OCI-LY3 (cell line): ENCODE results near the gene TCF12.

Experiments
- H2AFZ ChIP-seq: fragments of 200-600, 300-600 bp; shearing (Covaris generic); 2 replicates; pipeline ENCODE4 v1.6.0; 2014; ENCODE audit warnings: antibody characterized with exemption, low read depth, low read length
- H3K27ac ChIP-seq: fragments of 200-600, 300-600 bp; sonication (generic); 2 replicates; pipeline ENCODE4 v1.5.1; 2014; ENCODE audit warnings: mild to moderate bottlenecking, low read length, moderate library complexity, mixed read lengths
- H3K27me3 ChIP-seq: fragments of 200-600, 300-600 bp; sonication (generic); 2 replicates; pipeline ENCODE4 v1.6.1; 2014; ENCODE audit warnings: low read depth, low read length, mixed read lengths
- H3K36me3 ChIP-seq: fragments of 200-600, 300-600 bp; sonication (generic); replicated peaks from 2 replicates; pipeline ENCODE3; 2014; ENCODE audit warnings: low read depth, low read length, mixed read lengths
- H3K4me1 ChIP-seq: fragments of 300-600, 200-600 bp; sonication (generic); 2 replicates; pipeline ENCODE4 v1.6.1; 2014; ENCODE audit warnings: low read length, mixed read lengths
- H3K4me2 ChIP-seq: fragments of 200-600, 300-600 bp; sonication (generic); 2 replicates; pipeline ENCODE4 v1.6.1; 2014; ENCODE audit warnings: low read length, mixed read lengths
- H3K4me3 ChIP-seq: fragments of 300-600, 200-600 bp; sonication (generic); 2 replicates; pipeline ENCODE4 v1.5.1; 2014; ENCODE audit warnings: antibody characterized with exemption, mild to moderate bottlenecking, low read length, moderate library complexity
- H3K79me2 ChIP-seq: fragments of 300-600, 200-600 bp; shearing (Covaris generic); 2 replicates; pipeline ENCODE4 v1.6.1; 2014; ENCODE audit warnings: mild to moderate bottlenecking, low read length, mixed read lengths
- H3K9ac ChIP-seq: fragments of 300-600, 200-600 bp; shearing (Covaris generic); 2 replicates; pipeline ENCODE4 v1.6.0; 2014; ENCODE audit warnings: mild to moderate bottlenecking, low read length, moderate library complexity
- H3K9me3 ChIP-seq: fragments of 200-600, 300-600 bp; shearing (Covaris generic); 2 replicates; pipeline ENCODE4 v1.6.1; 2014; ENCODE audit warnings: low read length, mixed read lengths; ENCODE audit not compliant: insufficient read depth
- H4K20me1 ChIP-seq: fragments of 200-600, 300-600 bp; sonication (generic); 2 replicates; pipeline ENCODE4 v1.6.1; 2016; ENCODE audit warnings: low read length, mixed read lengths; ENCODE audit not compliant: insufficient read depth
- CTCF ChIP-seq: fragments of 200-600, 300-600 bp; sonication (generic); IDR thresholded peaks from 2 replicates; pipeline ENCODE4 v1.5.1; 2014; ENCODE audit warnings: antibody characterized with exemption, low read length, low read depth
- EZH2phosphoT487 ChIP-seq: fragments of 200-600 bp; shearing (Covaris generic); IDR thresholded peaks from 2 replicates; pipeline ENCODE4 v1.6.1; 2018; ENCODE audit warnings: antibody characterized with exemption, mixed run types, low read depth

TCF12 gene

GRCh38 chr15:57328897-57329296 lies 410.5 kb downstream of the TCF12 start:
- H3K9me3 ChIP-seq: no peaks in the 10 kb centered on the region
- no peak overlapping the region for H3K4me3 ChIP-seq
- H4K20me1 ChIP-seq: no peaks in the 10 kb centered on the region
- H3K79me2 ChIP-seq: no peaks in the 10 kb centered on the region
- no peak for TF ChIP-seq EZH2phosphoT487
- no peak for TF ChIP-seq CTCF
- no peak overlapping the region for H3K27ac ChIP-seq
- peaks cover 20% of the 10 kb centered on the region for H3K27me3 ChIP-seq
- H3K9ac ChIP-seq: no peak overlapping the region
- H2AFZ ChIP-seq: no peak overlapping the region
- H3K4me1 ChIP-seq: peaks cover 8% of the 10 kb centered on the region
- no peaks in the 10 kb centered on the region for H3K36me3 ChIP-seq
- H3K4me2 ChIP-seq: no peak overlapping the region

GRCh38 chr15:57329582-57330367 lies 411.3 kb downstream of the TCF12 start:
- no peak overlapping the region for H3K4me3 ChIP-seq
- H4K20me1 ChIP-seq: no peaks in the 10 kb centered on the region
- H3K27ac ChIP-seq: no peak overlapping the region

GRCh38 chr15:57330619-57331340 lies 412.3 kb downstream of the TCF12 start:
- H3K27me3 ChIP-seq: peaks cover 20% of the 10 kb centered on the region
- no peaks in the 10 kb centered on the region for H4K20me1 ChIP-seq
- H3K4me3 ChIP-seq: no peak overlapping the region
- TF ChIP-seq EZH2phosphoT487: no peak
- no peak for TF ChIP-seq CTCF
- no peak overlapping the region for H3K4me2 ChIP-seq
- no peaks in the 10 kb centered on the region for H3K9me3 ChIP-seq
- no peaks in the 10 kb centered on the region for H3K4me1 ChIP-seq
- no peaks in the 10 kb centered on the region for H3K36me3 ChIP-seq
- H2AFZ ChIP-seq: no peak overlapping the region
- no peak overlapping the region for H3K27ac ChIP-seq
- no peaks in the 10 kb centered on the region for H3K79me2 ChIP-seq
- H3K9ac ChIP-seq: no peak overlapping the region

More at GRCh38 chr15:57329582-57330367, 411.3 kb downstream of the TCF12 start:
- H3K9ac ChIP-seq: no peak overlapping the region
- H3K36me3 ChIP-seq: no peaks in the 10 kb centered on the region
- H3K9me3 ChIP-seq: no peaks in the 10 kb centered on the region
- no peaks in the 10 kb centered on the region for H3K4me1 ChIP-seq
- H3K4me2 ChIP-seq: no peak overlapping the region
- no peak overlapping the region for H2AFZ ChIP-seq
- H3K27me3 ChIP-seq: peaks cover 20% of the 10 kb centered on the region
- TF ChIP-seq EZH2phosphoT487 (no peak), CTCF (no peak)
- no peaks in the 10 kb centered on the region for H3K79me2 ChIP-seq

GRCh38 chr15:57332326-57332725 lies 413.9 kb downstream of the TCF12 start:
- Histone ChIP-seq H3K9ac (no peak overlapping the region), H3K9me3 (no peaks in the 10 kb centered on the region), H3K36me3 (no peaks in the 10 kb centered on the region), H4K20me1 (no peaks in the 10 kb centered on the region), H3K27me3 (peaks cover 20% of the 10 kb centered on the region), H3K79me2 (no peaks in the 10 kb centered on the region), H2AFZ (no peak overlapping the region), H3K4me2 (no peak overlapping the region), H3K4me3 (no peak overlapping the region), H3K4me1 (no peaks in the 10 kb centered on the region), H3K27ac (no peak overlapping the region)
- TF ChIP-seq EZH2phosphoT487 (no peak), CTCF (no peak)
